Measurements from ENCODE around the gene SAG. TPM values are rescaled to one million over a fixed set of nuclear protein-coding genes. Genes with fewer than 3 reads are reported as not detected.

Gene SAG
- total RNA-seq (not detected), polyA plus RNA-seq (not detected)

DNA sequence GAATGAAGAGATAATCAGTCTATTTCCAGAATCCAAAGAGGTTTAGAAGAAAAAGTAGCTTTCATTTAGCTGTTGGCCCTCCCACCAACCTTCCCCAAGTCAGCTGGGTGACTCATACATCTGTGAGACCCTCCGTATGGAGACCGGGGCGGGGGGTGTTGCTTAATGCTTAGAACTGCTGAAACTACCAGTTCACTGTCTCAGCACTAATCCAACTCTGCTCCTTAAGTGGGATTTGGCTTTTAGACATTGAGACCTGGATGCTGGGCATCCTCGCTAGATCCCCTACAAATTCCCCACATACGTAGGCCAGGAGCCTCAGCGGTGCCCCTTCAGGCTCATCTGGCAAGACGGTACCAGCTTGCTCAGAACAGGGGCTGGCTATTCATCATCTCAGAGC is at the start of gene SAG:
TSS of gene SAG (plus strand) at position 252 of the 400 bp plus-strand sequence. CDS start 1,374 bp downstream, outside the sequence.
- no peak for ATAC-seq
- Histone ChIP-seq H3K4me3 (no peak within 1 kb of the TSS), H3K27me3 (no peaks in the 10 kb centered on the region), H3K9me3 (no peaks in the 10 kb centered on the region), H3K36me3 (no peaks in the 10 kb centered on the region), H3K27ac (no peak within 1 kb of the TSS), H3K4me1 (no peaks in the 10 kb centered on the region)
- WGBS, 2 donors = 82 to 86% methylated on average over 7 of the region's 7 CpGs
- FAIRE-seq = no peak
- no peak for DNase-seq
- intact Hi-C loops (cut with DNase I) = no loop called here
- TF ChIP-seq, protein P1, sequence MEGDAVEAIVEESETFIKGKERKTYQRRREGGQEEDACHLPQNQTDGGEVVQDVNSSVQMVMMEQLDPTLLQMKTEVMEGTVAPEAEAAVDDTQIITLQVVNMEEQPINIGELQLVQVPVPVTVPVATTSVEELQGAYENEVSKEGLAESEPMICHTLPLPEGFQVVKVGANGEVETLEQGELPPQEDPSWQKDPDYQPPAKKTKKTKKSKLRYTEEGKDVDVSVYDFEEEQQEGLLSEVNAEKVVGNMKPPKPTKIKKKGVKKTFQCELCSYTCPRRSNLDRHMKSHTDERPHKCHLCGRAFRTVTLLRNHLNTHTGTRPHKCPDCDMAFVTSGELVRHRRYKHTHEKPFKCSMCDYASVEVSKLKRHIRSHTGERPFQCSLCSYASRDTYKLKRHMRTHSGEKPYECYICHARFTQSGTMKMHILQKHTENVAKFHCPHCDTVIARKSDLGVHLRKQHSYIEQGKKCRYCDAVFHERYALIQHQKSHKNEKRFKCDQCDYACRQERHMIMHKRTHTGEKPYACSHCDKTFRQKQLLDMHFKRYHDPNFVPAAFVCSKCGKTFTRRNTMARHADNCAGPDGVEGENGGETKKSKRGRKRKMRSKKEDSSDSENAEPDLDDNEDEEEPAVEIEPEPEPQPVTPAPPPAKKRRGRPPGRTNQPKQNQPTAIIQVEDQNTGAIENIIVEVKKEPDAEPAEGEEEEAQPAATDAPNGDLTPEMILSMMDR (IDR thresholded peaks at IDR 0.05) = no peak

DNA sequence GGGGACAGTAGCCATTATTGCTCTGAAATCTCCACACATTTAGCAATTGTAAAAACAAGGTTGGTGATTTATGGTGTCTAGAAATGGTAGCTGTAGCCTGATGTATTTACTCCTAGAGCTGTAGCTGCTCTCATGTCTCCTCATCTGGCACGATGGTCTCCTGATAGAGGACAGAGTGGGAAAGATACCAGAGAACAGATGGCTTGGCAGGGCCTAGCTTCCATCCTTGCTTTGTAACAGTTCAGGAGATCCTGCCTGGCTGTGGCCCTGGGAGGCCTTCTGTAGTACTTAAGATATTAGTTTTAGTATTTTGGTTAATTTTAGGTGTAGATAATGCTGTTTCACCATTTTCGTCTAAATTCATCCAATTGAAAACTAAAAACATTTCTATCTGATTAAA is 49.4 kb upstream of the SAG start:
- no peak for FAIRE-seq
- H3K4me1 ChIP-seq = peaks cover 0 to 7% (median 0%) of the 10 kb centered on the region in 3 donors
- no peak for ATAC-seq
- H3K27ac ChIP-seq = no peak overlapping the region
- H3K4me3 ChIP-seq = no peak overlapping the region
- 89% methylated on average over 2 of the region's 2 CpGs for WGBS, 2 donors
- no peaks in the 10 kb centered on the region for H3K9me3 ChIP-seq
- no peaks in the 10 kb centered on the region for H3K27me3 ChIP-seq
- TF ChIP-seq, protein P1 (IDR thresholded peaks at IDR 0.05) = no peak
- intact Hi-C loops (cut with DNase I) = no loop called here
- H3K36me3 ChIP-seq = peaks cover 3 to 30% (median 9%) of the 10 kb centered on the region in 3 donors
- no peak for DNase-seq

DNA sequence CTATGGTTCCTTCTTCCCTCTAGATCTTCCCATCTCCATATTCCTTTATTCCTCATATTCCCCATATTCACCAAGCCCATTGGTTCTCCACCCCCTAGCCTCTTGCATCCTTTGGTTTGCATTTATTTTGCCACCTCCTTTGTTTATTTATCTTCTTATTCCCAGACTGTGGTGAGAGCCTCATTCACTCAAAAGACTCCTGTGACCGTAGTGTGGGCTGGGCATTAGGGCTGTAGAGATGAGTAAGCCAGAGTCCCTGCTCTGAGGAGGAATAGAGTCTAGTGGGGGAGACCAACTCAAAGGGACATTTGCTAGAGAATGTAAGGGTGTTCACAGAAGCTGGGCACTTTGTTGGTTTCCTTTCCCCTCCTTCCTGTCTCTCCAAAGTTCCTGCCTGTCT is 47.9 kb upstream of the SAG start:
- DNase-seq (no peak), ATAC-seq (no peak), FAIRE-seq (no peak)
- TF ChIP-seq, protein P1 (IDR thresholded peaks at IDR 0.05) = no peak
- 91 to 100% methylated on average over 1 of the region's 1 CpG for WGBS, 2 donors
- H3K36me3 ChIP-seq = peaks cover 3 to 45% (median 22%) of the 10 kb centered on the region in 3 donors
- no peak overlapping the region for H3K4me3 ChIP-seq
- no peaks in the 10 kb centered on the region for H3K9me3 ChIP-seq
- no peak overlapping the region for H3K27ac ChIP-seq
- intact Hi-C loops (cut with DNase I) = no loop called here
- no peaks in the 10 kb centered on the region for H3K4me1 ChIP-seq
- no peaks in the 10 kb centered on the region for H3K27me3 ChIP-seq

DNA sequence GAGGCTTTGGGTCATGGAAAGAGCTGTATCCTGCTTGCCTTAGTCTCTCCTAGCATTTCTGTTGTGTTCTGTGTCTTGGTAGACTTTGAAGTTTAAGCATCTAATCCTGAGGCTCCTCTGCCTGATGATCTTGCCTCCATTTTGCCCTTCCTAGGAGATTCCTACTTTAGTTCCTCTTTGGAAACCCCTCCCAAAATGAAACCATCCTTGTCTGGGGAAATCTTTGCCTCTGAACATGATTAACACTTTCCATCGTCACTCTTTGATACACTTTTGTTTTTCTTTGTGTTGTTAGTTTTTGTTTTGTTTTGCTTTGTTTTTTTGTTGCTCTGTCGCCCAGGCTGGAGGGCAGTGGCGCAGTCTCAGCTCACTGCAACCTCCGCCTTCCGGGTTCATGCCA is 47.0 kb upstream of the SAG start:
- 96% methylated on average over 5 of the region's 5 CpGs for WGBS, 2 donors
- no peak for DNase-seq
- no peaks in the 10 kb centered on the region for H3K4me1 ChIP-seq
- H3K27me3 ChIP-seq = no peaks in the 10 kb centered on the region
- no peak for FAIRE-seq
- TF ChIP-seq, protein P1 (IDR thresholded peaks at IDR 0.05) = no peak
- H3K4me3 ChIP-seq = no peak overlapping the region
- H3K27ac ChIP-seq = no peak overlapping the region
- no peak for ATAC-seq
- peaks cover 3 to 55% (median 31%) of the 10 kb centered on the region in 3 donors for H3K36me3 ChIP-seq
- no peaks in the 10 kb centered on the region for H3K9me3 ChIP-seq
- intact Hi-C loops (cut with DNase I) = no loop called here

DNA sequence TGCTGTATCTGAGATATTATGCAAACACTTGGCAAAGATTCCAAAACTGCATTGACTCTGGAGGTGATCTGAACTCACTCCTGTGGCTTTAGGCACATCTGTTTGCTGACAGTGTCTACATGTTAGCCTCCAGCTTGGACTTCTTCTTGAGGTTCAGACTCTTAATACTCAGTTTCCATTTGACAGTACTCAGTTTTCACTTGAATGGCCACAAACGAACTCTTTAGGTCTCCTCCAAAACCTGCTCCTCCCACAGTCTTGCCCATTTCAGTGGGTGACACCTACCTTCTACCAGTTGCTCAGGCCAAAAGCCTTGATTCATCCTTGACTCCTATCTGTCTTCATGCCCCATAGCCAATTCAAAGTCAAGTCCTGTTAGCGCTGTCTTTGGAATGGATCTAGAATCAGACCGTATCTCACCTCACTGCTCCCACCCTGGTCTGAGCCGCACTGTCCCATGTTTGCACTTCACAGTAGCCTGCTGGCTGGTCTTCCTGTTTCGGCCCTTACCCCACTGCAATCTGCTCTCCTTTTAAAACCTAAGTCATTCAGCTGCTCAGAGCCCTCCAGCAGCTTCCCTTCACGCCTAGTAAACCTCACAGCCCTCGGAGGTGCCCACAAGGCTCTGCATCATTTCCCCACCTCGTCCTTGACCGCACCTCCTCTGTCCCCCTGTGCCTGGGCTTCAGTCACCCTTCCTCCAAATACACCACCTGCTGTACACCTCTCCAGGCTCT is 45.6 kb upstream of the SAG start:
- Histone ChIP-seq H3K27ac (no peak overlapping the region), H3K27me3 (no peaks in the 10 kb centered on the region), H3K9me3 (no peaks in the 10 kb centered on the region), H3K4me3 (no peak overlapping the region), H3K36me3 (peaks cover 3 to 67% (median 39%) of the 10 kb centered on the region in 3 donors), H3K4me1 (no peaks in the 10 kb centered on the region)
- intact Hi-C loops (cut with DNase I) = no loop called here
- ATAC-seq (no peak), FAIRE-seq (no peak), DNase-seq (no peak)
- 89 to 92% methylated on average over 9 of the region's 9 CpGs for WGBS, 2 donors
- TF ChIP-seq, protein P1 (IDR thresholded peaks at IDR 0.05) = no peak
